Right lobe of liver (tissue), 4 donors: ENCODE results near the gene TFG.

Experiments
- POLR2A ChIP-seq: fragments of 450-650 bp; IDR thresholded peaks from one replicate; pipeline ENCODE4 v1.6.1; 2017; ENCODE audit warnings: antibody characterized with exemption, mild to moderate bottlenecking
- TF ChIP-seq, protein P1 (sequence below), 4 donors: fragments of 200-600 bp in 3 of 4; fragments of 450-650 bp in 1 of 4; IDR thresholded peaks; one replicate each; pipeline versions ENCODE4 v1.5.1 to v1.8.0; 2016 to 2022; ENCODE audit warnings: antibody characterized with exemption in 4 of 4, mild to moderate bottlenecking in 2 of 4
- donor health status: DM: no; HTN: no; CAD: no.
- donor health status: DM: no; HTN: no; CAD: no.
- donor health status: DM: no; HTN: yes; CAD: no.

DNA sequence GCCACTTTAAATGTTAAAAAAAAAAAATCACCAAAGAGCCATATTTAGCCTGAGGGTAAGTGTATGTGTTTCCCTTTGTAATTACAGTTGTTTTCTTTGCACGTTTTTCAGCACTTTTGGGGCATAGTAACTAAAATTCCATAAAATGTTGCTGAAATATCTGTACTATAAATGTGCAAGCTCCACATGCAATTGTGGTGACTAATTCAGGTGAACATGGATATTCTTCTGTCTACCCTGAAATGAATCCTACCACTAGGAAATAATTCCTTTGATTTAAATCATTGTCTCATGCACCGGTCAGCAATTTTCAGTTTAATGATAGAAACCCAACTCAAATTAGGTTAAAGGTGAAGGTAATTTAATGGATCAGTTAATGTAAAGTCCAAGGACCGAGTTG, 13.1 kb upstream of the TFG start:
- TF ChIP-seq, protein P1, sequence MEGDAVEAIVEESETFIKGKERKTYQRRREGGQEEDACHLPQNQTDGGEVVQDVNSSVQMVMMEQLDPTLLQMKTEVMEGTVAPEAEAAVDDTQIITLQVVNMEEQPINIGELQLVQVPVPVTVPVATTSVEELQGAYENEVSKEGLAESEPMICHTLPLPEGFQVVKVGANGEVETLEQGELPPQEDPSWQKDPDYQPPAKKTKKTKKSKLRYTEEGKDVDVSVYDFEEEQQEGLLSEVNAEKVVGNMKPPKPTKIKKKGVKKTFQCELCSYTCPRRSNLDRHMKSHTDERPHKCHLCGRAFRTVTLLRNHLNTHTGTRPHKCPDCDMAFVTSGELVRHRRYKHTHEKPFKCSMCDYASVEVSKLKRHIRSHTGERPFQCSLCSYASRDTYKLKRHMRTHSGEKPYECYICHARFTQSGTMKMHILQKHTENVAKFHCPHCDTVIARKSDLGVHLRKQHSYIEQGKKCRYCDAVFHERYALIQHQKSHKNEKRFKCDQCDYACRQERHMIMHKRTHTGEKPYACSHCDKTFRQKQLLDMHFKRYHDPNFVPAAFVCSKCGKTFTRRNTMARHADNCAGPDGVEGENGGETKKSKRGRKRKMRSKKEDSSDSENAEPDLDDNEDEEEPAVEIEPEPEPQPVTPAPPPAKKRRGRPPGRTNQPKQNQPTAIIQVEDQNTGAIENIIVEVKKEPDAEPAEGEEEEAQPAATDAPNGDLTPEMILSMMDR (IDR thresholded peaks at IDR 0.05): no peak
- no peak for TF ChIP-seq POLR2A
